Osteocyte (in vitro differentiated cells): ENCODE results near the gene HEMK1. TPM values are rescaled to one million over a fixed set of nuclear protein-coding genes. Genes with fewer than 3 reads are reported as not detected.

Source experiments
- DNase-seq: peaks from one replicate; pipeline ENCODE4 v3.0.0; 2021; ENCODE audit warnings: mixed read lengths; ENCODE audit not compliant: unreplicated experiment; ENCODE audit errors: extremely low spot score
- H3K27ac Mint-ChIP-seq: one replicate; pipeline ENCODE4 v1.8.0; 2021; ENCODE audit warnings: mild to moderate bottlenecking, mixed read lengths; ENCODE audit not compliant: unreplicated experiment
- H3K27me3 Mint-ChIP-seq: one replicate; pipeline ENCODE4 v1.8.0; 2021; ENCODE audit warnings: mixed read lengths; ENCODE audit not compliant: unreplicated experiment
- H3K36me3 Mint-ChIP-seq: one replicate; pipeline ENCODE4 v1.8.0; 2021; ENCODE audit warnings: mixed read lengths; ENCODE audit not compliant: unreplicated experiment
- H3K4me1 Mint-ChIP-seq: one replicate; pipeline ENCODE4 v1.8.0; 2021; ENCODE audit warnings: mixed read lengths; ENCODE audit not compliant: unreplicated experiment
- H3K4me3 Mint-ChIP-seq: one replicate; pipeline ENCODE4 v1.8.0; 2021; ENCODE audit warnings: mild to moderate bottlenecking, moderate library complexity, mixed read lengths; ENCODE audit not compliant: unreplicated experiment
- H3K9me3 Mint-ChIP-seq: one replicate; pipeline ENCODE4 v1.8.0; 2021; ENCODE audit warnings: mixed read lengths; ENCODE audit not compliant: unreplicated experiment
- CTCF ChIP-seq: fragments of 200-600 bp; sonication (generic); IDR thresholded peaks from 2 replicates; pipeline ENCODE4 v1.5.0; 2021; ENCODE audit warnings: antibody characterized with exemption, mild to moderate bottlenecking, moderate library complexity
- total RNA-seq: library from RNA; stranded (reverse); gene quantifications from 2 replicates; pipeline ENCODE4 v1.2.1, GENCODE V29; 2021

HEMK1 gene
- total RNA-seq, 1 donor from 2014 or later, result 23.1 TPM

GRCh38 chr3:50570508-50571279 is 1.4 kb downstream of the HEMK1 start:
- H3K27ac Mint-ChIP-seq, result peak overlapping the region; percentile 95
- H3K4me3 Mint-ChIP-seq, result peak overlapping the region; percentile 97
- no peaks in the 10 kb centered on the region for H3K27me3 Mint-ChIP-seq
- no peaks in the 10 kb centered on the region for H3K36me3 Mint-ChIP-seq
- no peak for TF ChIP-seq CTCF
- peaks cover 17% of the 10 kb centered on the region for H3K4me1 Mint-ChIP-seq
- H3K9me3 Mint-ChIP-seq, result no peaks in the 10 kb centered on the region
- no peak for DNase-seq

GRCh38 chr3:50571486-50571885 is 2.2 kb downstream of the HEMK1 start:
- no peak for TF ChIP-seq CTCF
- H3K9me3 Mint-ChIP-seq, result no peaks in the 10 kb centered on the region
- peaks cover 17% of the 10 kb centered on the region for H3K4me1 Mint-ChIP-seq

GRCh38 chr3:50572158-50572557 is 2.8 kb downstream of the HEMK1 start:
- Mint-ChIP-seq H3K4me3 (no peak overlapping the region), H3K27ac (peak overlapping the region; percentile 3)
- no peak for DNase-seq

More at GRCh38 chr3:50571486-50571885, 2.2 kb downstream of the HEMK1 start:
- DNase-seq, result no peak
- H3K36me3 Mint-ChIP-seq, result no peaks in the 10 kb centered on the region
- H3K4me3 Mint-ChIP-seq, result no peak overlapping the region
- no peaks in the 10 kb centered on the region for H3K27me3 Mint-ChIP-seq
- no peak overlapping the region for H3K27ac Mint-ChIP-seq

GRCh38 chr3:50572801-50573371 is 3.6 kb downstream of the HEMK1 start:
- Mint-ChIP-seq H3K27me3 (no peaks in the 10 kb centered on the region), H3K36me3 (no peaks in the 10 kb centered on the region), H3K4me3 (no peak overlapping the region), H3K4me1 (peaks cover 14% of the 10 kb centered on the region), H3K9me3 (no peaks in the 10 kb centered on the region), H3K27ac (no peak overlapping the region)
- no peak for TF ChIP-seq CTCF
- no peak for DNase-seq

More at GRCh38 chr3:50572158-50572557, 2.8 kb downstream of the HEMK1 start:
- TF ChIP-seq CTCF, result peak; percentile 79
- no peaks in the 10 kb centered on the region for H3K9me3 Mint-ChIP-seq
- H3K36me3 Mint-ChIP-seq, result no peaks in the 10 kb centered on the region
- no peaks in the 10 kb centered on the region for H3K27me3 Mint-ChIP-seq
- peaks cover 17% of the 10 kb centered on the region for H3K4me1 Mint-ChIP-seq
